ENCODE results near the gene AREL1. TPM values are rescaled to one million over a fixed set of nuclear protein-coding genes. Genes with fewer than 3 reads are reported as not detected.

The AREL1 gene
- total RNA-seq, 1 experiment from 2014 or later, result 34.2 TPM

DNA sequence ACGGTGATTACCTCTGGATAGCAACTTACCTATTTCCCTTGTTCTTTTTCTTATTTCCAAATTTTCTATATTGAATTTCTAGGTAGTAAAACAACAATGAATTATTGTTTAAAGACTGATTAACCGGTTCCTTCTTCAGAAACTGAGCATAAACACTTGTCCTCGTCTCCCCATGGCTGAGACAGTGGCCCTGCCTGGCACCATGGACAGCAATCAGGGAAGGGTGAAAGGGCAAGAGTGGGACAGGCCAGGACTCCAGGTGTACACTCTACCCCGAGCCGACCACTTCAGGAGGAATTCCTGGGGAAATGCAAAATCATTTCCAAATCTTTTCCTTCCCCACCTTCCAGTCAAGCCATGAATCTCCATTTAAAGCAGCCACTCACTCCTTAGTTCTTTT, 52.0 kb downstream of the AREL1 start:
- no peak overlapping the region for H2AK5ac ChIP-seq (ENCODE audit: insufficient read length, low read length)
- no peaks in the 10 kb centered on the region for H3K4me1 ChIP-seq (ENCODE audit: insufficient read depth, low read length)
- H2BK15ac ChIP-seq (ENCODE audit: low read depth, low read length), result no peak overlapping the region
- H4K5ac ChIP-seq (ENCODE audit: insufficient read length, low read depth, low read length), result no peak overlapping the region
- no peak overlapping the region for H3T11ph ChIP-seq (ENCODE audit: low read length)
- Mint-ChIP-seq H3K4me1 (no peaks in the 10 kb centered on the region), H3K4me3 (no peak overlapping the region), H3K27ac (no peak overlapping the region), H3K27me3 (ENCODE audit: low read depth) (no peaks in the 10 kb centered on the region), H3K9me3 (no peaks in the 10 kb centered on the region), H3K36me3 (ENCODE audit: insufficient read depth in 1 of 3, low read depth in 3 of 3) (peaks cover 6 to 55% (median 41%) of the 10 kb centered on the region in 3 experiments; a peak in 6 of 7 replicates)
- no peak overlapping the region for H2BK12ac ChIP-seq (ENCODE audit: insufficient read length, low read depth, low read length)
- H3K23me2 ChIP-seq (ENCODE audit: insufficient read length, low read depth, low read length, poor library complexity, severe bottlenecking), result no peaks in the 10 kb centered on the region
- no peak overlapping the region for H2AFZ ChIP-seq (ENCODE audit: low read length)
- no peak overlapping the region for H3K27ac ChIP-seq (ENCODE audit: insufficient read length, low read depth, low read length)
- no peak overlapping the region for H4K8ac ChIP-seq (replicated peaks; ENCODE audit: insufficient read length, low read depth, low read length)
- no peak overlapping the region for H3K14ac ChIP-seq (ENCODE audit: insufficient read depth, low read length)
- H3K79me1 ChIP-seq (ENCODE audit: insufficient read depth, low read depth, low read length, poor library complexity, severe bottlenecking), result no peaks in the 10 kb centered on the region
- H3K9ac ChIP-seq (ENCODE audit: extremely low read depth, insufficient read length, low read length), result no peak overlapping the region
- no peak for DNase-seq
- H3K4ac ChIP-seq (ENCODE audit: low read depth, low read length), result no peak overlapping the region
- WGBS (ENCODE audit: extremely low coverage, insufficient read length, low lambda C conversion rate), result no CpG with 5 or more reads among the region's 5 CpGs
- H3K23ac ChIP-seq (ENCODE audit: insufficient read length, low read depth, low read length), result no peak overlapping the region
- H4K20me1 ChIP-seq (ENCODE audit: control insufficient read depth, insufficient read depth, insufficient read length), result no peaks in the 10 kb centered on the region
- no peaks in the 10 kb centered on the region for H3K79me2 ChIP-seq (ENCODE audit: insufficient read depth, low read length)
- no peak overlapping the region for H2BK5ac ChIP-seq (ENCODE audit: insufficient read length, low read length)
- no peak overlapping the region for H2BK120ac ChIP-seq (ENCODE audit: low read depth, low read length, poor library complexity, severe bottlenecking)
- no peak overlapping the region for H3K56ac ChIP-seq (ENCODE audit: insufficient read length, low read depth, low read length)
- TF ChIP-seq CTCF (conservative IDR thresholded peaks at IDR 0.05), result no peak
- H3K27me3 ChIP-seq (ENCODE audit: insufficient read depth, low read length), result no peaks in the 10 kb centered on the region
- no peak overlapping the region for H3K4me2 ChIP-seq (ENCODE audit: insufficient read depth, insufficient read length, low read length)
- no peaks in the 10 kb centered on the region for H3K9me3 ChIP-seq (ENCODE audit: control insufficient read depth, low read depth, low read length)
- no peak overlapping the region for H2BK20ac ChIP-seq (ENCODE audit: low read depth, low read length, poor library complexity, severe bottlenecking)
- H3K18ac ChIP-seq (ENCODE audit: insufficient read length, low read depth, low read length), result no peak overlapping the region
- H4K91ac ChIP-seq (ENCODE audit: insufficient read length, low read depth, low read length), result no peak overlapping the region
